CD4-positive, CD25-positive, alpha-beta regulatory T cell (primary cell): ENCODE data around the gene CPE. TPM values are rescaled to one million over a fixed set of nuclear protein-coding genes. Genes with fewer than 3 reads are reported as not detected.

Experiments used
- ATAC-seq, 2 donors: fragments of 150-1000 bp; cut with Tn5 transposase; one replicate each; pipeline ENCODE4 v1.10.0; 2021; ENCODE audit warnings: low read depth in 2 of 2, moderate number of reproducible peaks in 2 of 2, moderate library complexity in 1 of 2
- DNase-seq, 3 donors: peaks; one replicate each; pipeline versions ENCODE4 v3.0.0 to v3.0.0-alpha.2; 2012 to 2022; ENCODE audit warnings: mixed read lengths in 1 of 3
- H3K27ac ChIP-seq: one replicate; pipeline ENCODE4 v1.7.0; 2013; ENCODE audit warnings: mild to moderate bottlenecking, low read length; ENCODE audit not compliant: insufficient read depth, poor library complexity, severe bottlenecking
- H3K27me3 ChIP-seq: one replicate; pipeline ENCODE4 v1.7.0; 2013; ENCODE audit warnings: low read length; ENCODE audit not compliant: control insufficient read depth, insufficient read depth
- H3K36me3 ChIP-seq: one replicate; pipeline ENCODE4 v1.7.0; 2013; ENCODE audit warnings: mild to moderate bottlenecking, low read length, moderate library complexity; ENCODE audit not compliant: control insufficient read depth, insufficient read depth
- H3K4me1 ChIP-seq: 2 replicates; pipeline ENCODE4 v1.7.0; 2013; ENCODE audit warnings: mild to moderate bottlenecking, low read length; ENCODE audit not compliant: insufficient read depth, control insufficient read depth, poor library complexity, severe bottlenecking
- H3K4me3 ChIP-seq: one replicate; pipeline ENCODE4 v1.7.0; 2013; ENCODE audit warnings: low read depth, mild to moderate bottlenecking, low read length, moderate library complexity
- H3K9me3 ChIP-seq, 2 experiments: 1 replicate in 1 of 2; 2 replicates in 1 of 2; pipeline ENCODE4 v1.7.0; 2013; ENCODE audit warnings: low read length in 2 of 2, mild to moderate bottlenecking in 1 of 2, moderate library complexity in 1 of 2; ENCODE audit not compliant: control insufficient read depth in 2 of 2
- H3K27ac Mint-ChIP-seq, 3 donors: one replicate each; pipeline ENCODE4 v1.8.0; 2020 to 2022; ENCODE audit warnings: mild to moderate bottlenecking in 3 of 3, mixed read lengths in 3 of 3, moderate library complexity in 2 of 3
- H3K27me3 Mint-ChIP-seq: one replicate; pipeline ENCODE4 v1.8.0; 2022; ENCODE audit warnings: mild to moderate bottlenecking, mixed read lengths
- H3K36me3 Mint-ChIP-seq: one replicate; pipeline ENCODE4 v1.8.0; 2020; ENCODE audit warnings: mixed read lengths
- H3K4me1 Mint-ChIP-seq, 4 donors: one replicate each; pipeline ENCODE4 v1.8.0; 2020 to 2022; ENCODE audit warnings: mixed read lengths in 4 of 4, mild to moderate bottlenecking in 1 of 4
- H3K4me3 Mint-ChIP-seq, 4 donors: one replicate each; pipeline ENCODE4 v1.8.0; 2020 to 2022; ENCODE audit warnings: mild to moderate bottlenecking in 4 of 4, mixed read lengths in 4 of 4, moderate library complexity in 3 of 4
- H3K9me3 Mint-ChIP-seq, 7 donors: one replicate each; pipeline ENCODE4 v1.8.0; 2020 to 2022; ENCODE audit warnings: mixed read lengths in 7 of 7, mild to moderate bottlenecking in 3 of 7, moderate library complexity in 2 of 7
- polyA plus RNA-seq, 4 donors: library from polyadenylated mRNA; unstranded; fragments of 300-500 nt; fragmentation: Illumina TruSeq; gene quantifications; one replicate each; pipeline ENCODE4 v1.2.3, GENCODE V29; 2021
- total RNA-seq: library from RNA; stranded (reverse); gene quantifications from one replicate; pipeline ENCODE4 v1.2.3, GENCODE V29; 2022

The CPE gene
- total and polyA plus RNA-seq, 5 donors from 2014 or later: 1.6 to 4.6 (median 2.6) TPM

DNA sequence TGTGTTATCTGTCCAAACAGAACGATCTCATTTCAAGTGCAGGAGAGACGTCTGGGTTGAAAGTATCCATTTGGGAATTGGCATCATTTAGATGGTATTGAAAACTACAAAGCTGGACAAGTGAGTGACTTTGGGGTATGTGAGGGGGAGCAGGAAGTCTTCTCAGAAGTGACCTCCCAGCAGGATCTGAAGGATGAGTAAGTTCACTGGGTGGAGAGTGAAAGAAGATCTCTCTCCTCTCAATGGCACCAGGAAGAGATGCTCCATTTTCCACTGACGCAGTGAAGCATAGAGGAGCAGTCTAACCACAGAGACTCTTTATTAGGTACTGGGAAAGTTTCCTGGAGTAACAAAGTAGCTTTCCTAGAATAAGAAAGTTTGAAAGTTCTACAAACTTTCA lies 161.0 kb downstream of the CPE start:
- no peaks in the 10 kb centered on the region for H3K9me3 ChIP-seq
- ATAC-seq: no peak

DNA sequence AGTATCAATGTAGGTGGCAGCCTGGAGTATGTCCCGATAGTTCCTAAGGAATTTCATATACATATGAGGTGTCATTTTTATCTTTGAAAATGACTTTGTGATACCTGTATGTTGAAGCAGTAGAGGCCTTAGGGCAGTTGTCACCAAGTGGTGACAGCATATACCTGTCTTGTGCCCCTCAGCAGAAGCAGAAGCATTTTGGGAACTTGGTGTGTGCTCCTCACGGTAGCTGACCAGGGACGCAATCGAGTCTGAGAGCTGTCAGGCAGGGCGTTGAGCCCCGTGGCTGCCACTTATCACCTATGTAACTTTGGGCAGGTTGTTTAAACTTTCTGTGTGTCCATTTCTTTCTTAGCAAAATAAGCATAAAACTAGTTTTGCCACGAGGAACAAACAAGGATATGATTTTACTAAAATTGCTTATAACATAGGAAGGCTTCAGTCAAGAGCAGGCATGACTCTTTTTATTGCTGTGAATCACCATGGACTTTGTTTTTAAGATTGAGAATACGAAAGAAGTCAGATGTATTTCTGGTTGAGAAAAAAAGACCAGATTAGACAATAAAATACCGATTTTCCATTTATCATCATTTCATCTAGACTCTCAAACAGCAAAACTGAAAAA lies 161.5 kb downstream of the CPE start:
- Mint-ChIP-seq H3K27ac (no peak overlapping the region), H3K27me3 (no peaks in the 10 kb centered on the region)
- no peak for ATAC-seq

More for the DNA sequence above, 161.0 kb downstream of the CPE start:
- DNase-seq: no peak
- H3K4me1 Mint-ChIP-seq: no peaks in the 10 kb centered on the region
- H3K4me3 Mint-ChIP-seq: no peak overlapping the region
- Histone ChIP-seq H3K27me3 (no peaks in the 10 kb centered on the region), H3K27ac (no peak overlapping the region), H3K4me1 (no peaks in the 10 kb centered on the region), H3K4me3 (no peak overlapping the region), H3K36me3 (no peaks in the 10 kb centered on the region)
- peaks cover 0 to 2% (median 0%) of the 10 kb centered on the region in 7 donors for H3K9me3 Mint-ChIP-seq
- no peaks in the 10 kb centered on the region for H3K36me3 Mint-ChIP-seq
- H3K27me3 Mint-ChIP-seq: no peaks in the 10 kb centered on the region
- H3K27ac Mint-ChIP-seq: no peak overlapping the region

DNA sequence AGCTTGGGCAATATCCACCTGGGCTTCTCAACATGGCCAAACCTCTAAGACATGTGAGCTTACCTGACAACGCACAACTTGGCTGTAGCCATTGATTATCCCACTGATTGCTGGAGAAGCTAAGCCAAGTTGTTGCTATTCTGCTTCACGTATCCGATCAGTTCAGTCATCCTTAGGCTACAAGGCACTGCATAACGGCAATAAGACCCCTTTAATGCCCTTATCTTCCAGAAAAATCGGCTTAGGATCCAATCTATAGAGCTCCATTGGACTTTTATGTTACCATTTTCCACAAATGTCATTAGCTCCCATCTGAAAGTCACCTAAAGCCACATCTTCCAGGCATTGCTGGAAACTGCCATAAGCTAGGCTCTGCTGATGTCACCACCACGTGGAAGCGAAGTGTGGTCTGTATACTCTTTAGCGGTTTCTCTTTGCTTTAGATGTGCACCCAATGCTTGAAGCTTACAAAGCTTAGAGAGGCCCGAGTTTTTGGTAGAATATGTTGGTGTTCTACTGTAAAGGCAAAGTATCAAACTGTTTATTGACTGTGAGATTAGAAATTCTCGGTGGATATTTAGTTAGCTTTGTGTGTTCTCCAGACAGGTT lies 163.1 kb downstream of the CPE start:
- no peaks in the 10 kb centered on the region for H3K36me3 Mint-ChIP-seq
- ATAC-seq (no peak), DNase-seq (peak in 1 of 3 donors; percentile 23)
- Histone ChIP-seq H3K27me3 (no peaks in the 10 kb centered on the region), H3K4me3 (no peak overlapping the region), H3K9me3 (no peaks in the 10 kb centered on the region), H3K27ac (no peak overlapping the region), H3K4me1 (no peaks in the 10 kb centered on the region), H3K36me3 (no peaks in the 10 kb centered on the region)
- no peak overlapping the region for H3K4me3 Mint-ChIP-seq
- no peaks in the 10 kb centered on the region for H3K27me3 Mint-ChIP-seq
- peaks cover 0 to 2% (median 0%) of the 10 kb centered on the region in 4 donors for H3K4me1 Mint-ChIP-seq
- H3K27ac Mint-ChIP-seq: no peak overlapping the region
- peaks cover 0 to 2% (median 0%) of the 10 kb centered on the region in 7 donors for H3K9me3 Mint-ChIP-seq

More for the DNA sequence above, 161.5 kb downstream of the CPE start:
- no peaks in the 10 kb centered on the region for H3K36me3 Mint-ChIP-seq
- H3K9me3 ChIP-seq: no peaks in the 10 kb centered on the region
- peaks cover 0 to 2% (median 0%) of the 10 kb centered on the region in 7 donors for H3K9me3 Mint-ChIP-seq
- peak in 1 of 3 donors; percentile 9 for DNase-seq
- no peak overlapping the region for H3K27ac ChIP-seq
- H3K27me3 ChIP-seq: no peaks in the 10 kb centered on the region
- H3K4me3 Mint-ChIP-seq: no peak overlapping the region
- H3K4me3 ChIP-seq: no peak overlapping the region
- H3K4me1 Mint-ChIP-seq: no peaks in the 10 kb centered on the region
- no peaks in the 10 kb centered on the region for H3K36me3 ChIP-seq
- no peaks in the 10 kb centered on the region for H3K4me1 ChIP-seq

DNA sequence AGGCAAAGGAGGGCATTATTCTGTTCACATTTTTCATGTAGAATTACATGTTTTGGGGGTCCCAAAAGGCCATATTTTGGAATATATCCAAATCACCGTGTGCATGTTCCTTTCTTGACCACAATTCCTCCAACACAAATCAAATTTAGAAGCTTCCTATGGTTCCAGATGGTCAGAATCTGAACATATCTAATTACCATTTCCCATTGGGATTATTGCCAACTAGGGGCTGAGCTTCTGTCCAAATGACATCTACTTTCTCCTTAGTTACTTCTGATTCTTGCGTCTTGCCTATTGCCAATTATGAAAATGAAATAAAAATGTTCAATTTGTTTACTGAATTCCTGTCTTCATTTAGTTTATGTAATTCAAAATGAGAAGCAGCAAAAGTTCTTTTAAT lies 163.7 kb downstream of the CPE start:
- H3K36me3 ChIP-seq: no peaks in the 10 kb centered on the region
- no peak overlapping the region for H3K4me3 ChIP-seq
- Mint-ChIP-seq H3K27me3 (no peaks in the 10 kb centered on the region), H3K9me3 (peaks cover 0 to 2% (median 0%) of the 10 kb centered on the region in 7 donors), H3K4me3 (no peak overlapping the region), H3K27ac (no peak overlapping the region), H3K36me3 (no peaks in the 10 kb centered on the region), H3K4me1 (peaks cover 0 to 4% (median 2%) of the 10 kb centered on the region in 4 donors)
- no peaks in the 10 kb centered on the region for H3K4me1 ChIP-seq
- no peak for DNase-seq
- no peak overlapping the region for H3K27ac ChIP-seq
- H3K9me3 ChIP-seq: no peaks in the 10 kb centered on the region
- ATAC-seq: no peak
- no peaks in the 10 kb centered on the region for H3K27me3 ChIP-seq

Other genes with a start within 250 kb of the CPE start
- gene KLHL2, start 171.4 kb upstream of the CPE start, total RNA-seq: 31.2 TPM
- gene KLHL2, start 171.4 kb upstream of the CPE start, polyA plus RNA-seq: 10 to 100 TPM in 2 of 4 donors, 1 to 10 TPM in 2; 7.1 to 18.7 (median 9.6) TPM
- 14.9 TPM for gene MSMO1, start 51.3 kb upstream of the CPE start, total RNA-seq
- 10 to 100 TPM; 21.9 to 37.5 (median 27.8) TPM for gene MSMO1, start 51.3 kb upstream of the CPE start, polyA plus RNA-seq